Measurements from ENCODE around the gene SLC9A7.

Gene SLC9A7

DNA sequence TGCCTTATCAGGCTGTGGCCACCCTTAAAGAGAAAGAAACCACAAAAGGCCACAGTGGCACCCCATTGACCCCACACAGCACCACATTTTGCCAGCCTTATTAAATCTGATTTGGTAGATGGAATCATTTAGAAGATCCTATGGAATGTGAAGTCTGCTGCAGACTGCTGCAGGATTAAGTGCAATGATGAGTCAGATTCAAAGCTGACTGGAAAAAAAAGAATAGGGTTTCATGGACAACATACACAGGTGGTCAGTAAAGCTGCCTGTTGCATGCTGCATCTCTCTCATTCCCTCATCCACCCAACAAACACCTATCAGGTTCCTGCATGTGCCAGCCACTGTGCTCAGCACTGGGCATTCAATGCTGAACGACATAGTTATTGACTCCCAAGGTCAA lies 128.8 kb downstream of the SLC9A7 start:
- TF ChIP-seq CTCF (conservative IDR thresholded peaks at IDR 0.05) = no peak

GRCh38 chrX:46628460-46629371 lies 130.2 kb downstream of the SLC9A7 start:
- H3K27ac ChIP-seq = peak overlapping the region; percentile 47
- TF ChIP-seq CTCF (conservative IDR thresholded peaks at IDR 0.05) = no peak

More for the DNA sequence above, 128.8 kb downstream of the SLC9A7 start:
- no peak overlapping the region for H3K27ac ChIP-seq

DNA sequence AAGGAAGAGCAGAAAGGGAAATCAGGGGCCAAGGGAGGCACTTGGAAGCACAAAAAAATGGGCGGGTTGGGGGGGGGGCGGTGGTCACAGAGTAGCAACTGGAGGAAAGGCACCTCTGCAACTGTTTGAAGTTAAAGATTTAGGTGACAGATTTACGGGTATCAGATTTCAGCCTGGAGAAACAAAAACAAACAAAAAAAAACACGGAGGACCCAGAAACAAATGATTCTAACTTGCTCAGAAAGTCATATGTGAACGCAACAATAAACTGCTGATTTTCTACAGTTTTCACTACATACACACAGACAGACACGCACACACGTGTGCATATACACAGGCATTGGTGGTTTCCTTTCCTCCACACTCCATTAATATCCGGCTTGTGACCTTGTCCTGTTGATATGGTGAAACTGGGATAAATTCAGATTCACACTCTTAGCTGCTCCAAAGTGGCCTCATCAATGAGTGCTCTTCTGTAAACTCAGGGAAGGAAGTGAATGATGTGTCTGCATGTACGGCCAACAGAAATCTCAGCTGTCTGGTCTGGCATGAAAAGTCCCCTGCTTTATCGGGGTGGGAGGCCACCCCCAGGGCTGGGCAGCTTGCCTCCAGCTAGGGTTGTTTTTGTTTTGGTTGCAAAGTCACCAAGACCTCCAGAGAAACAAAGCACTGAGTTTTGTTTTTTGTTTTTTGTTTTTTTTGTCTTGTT lies 131.1 kb downstream of the SLC9A7 start:
- no peak for TF ChIP-seq CTCF (conservative IDR thresholded peaks at IDR 0.05)
- H3K27ac ChIP-seq = peak overlapping the region; percentile 47

DNA sequence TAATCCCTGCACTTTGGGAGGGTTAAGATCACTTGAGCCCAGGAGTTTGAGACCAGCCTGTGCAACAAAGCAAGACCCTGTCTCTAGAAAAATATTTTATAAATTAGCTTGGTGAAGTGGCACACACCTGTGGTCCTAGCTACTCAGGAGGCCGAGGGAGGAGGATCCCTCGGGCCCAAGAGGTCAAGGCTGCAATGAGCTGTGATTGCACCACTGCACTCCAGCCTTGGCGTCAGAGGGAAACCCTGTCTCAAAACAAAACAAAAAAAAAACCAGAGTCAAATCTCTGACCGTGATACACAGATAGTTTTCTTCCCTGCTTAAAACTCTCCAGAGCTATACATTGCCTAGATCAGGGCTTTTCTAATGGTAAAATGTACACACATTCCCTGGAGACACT lies 131.9 kb downstream of the SLC9A7 start:
- H3K27ac ChIP-seq = peak overlapping the region; percentile 47
- no peak for TF ChIP-seq CTCF (conservative IDR thresholded peaks at IDR 0.05)

GRCh38 chrX:46626566-46626965 lies 132.4 kb downstream of the SLC9A7 start:
- TF ChIP-seq CTCF (conservative IDR thresholded peaks at IDR 0.05) = no peak
- peak overlapping the region; percentile 47 for H3K27ac ChIP-seq

DNA sequence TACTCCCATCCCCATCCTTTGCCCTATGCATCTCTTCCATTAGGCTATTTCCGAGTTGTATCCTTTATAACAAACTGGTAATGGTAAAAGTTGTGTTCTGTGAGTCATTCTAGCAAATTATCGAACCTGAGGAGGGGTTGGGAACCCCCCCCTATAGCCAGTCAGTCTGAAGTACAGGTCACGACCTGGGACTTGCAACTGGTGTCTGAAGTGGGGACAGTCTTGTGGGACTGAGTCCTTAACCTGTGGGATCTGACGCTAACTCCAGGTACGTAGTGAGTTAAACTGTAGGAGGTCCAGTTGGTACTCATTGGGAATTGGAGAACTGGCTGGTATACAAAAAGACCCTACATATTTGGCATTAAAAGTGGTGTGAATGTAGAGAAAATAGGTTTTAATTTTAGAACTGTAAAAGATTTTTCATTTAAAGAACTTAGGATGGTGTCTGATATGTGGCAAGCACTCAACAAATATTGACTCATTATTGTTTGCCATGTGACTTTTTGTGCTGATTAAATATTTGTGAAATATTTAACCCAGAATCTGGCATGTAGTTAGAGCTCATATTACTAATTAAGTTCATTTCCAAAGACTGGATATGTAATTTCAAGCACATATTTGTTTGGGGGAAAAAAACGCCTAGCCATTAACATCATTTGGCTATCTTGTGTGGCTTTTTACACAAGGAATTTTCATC lies 134.7 kb downstream of the SLC9A7 start:
- no peak for TF ChIP-seq CTCF (conservative IDR thresholded peaks at IDR 0.05)
- no peak overlapping the region for H3K27ac ChIP-seq

GRCh38 chrX:46621572-46621971 lies 137.3 kb downstream of the SLC9A7 start:
- no peak for TF ChIP-seq CTCF (conservative IDR thresholded peaks at IDR 0.05)

More at GRCh38 chrX:46621572-46621971, 137.3 kb downstream of the SLC9A7 start:
- H3K27ac ChIP-seq = no peak overlapping the region

Measured in VCaP (cell line).